GM21360 (cell line): ENCODE data around the gene DNAH8.

ENCODE experiments used
- ATAC-seq: cut with Tn5 transposase; IDR thresholded peaks from one replicate; pipeline ENCODE4 v1.9.1; 2021; ENCODE audit warnings: mild to moderate bottlenecking, moderate library complexity; ENCODE audit not compliant: unreplicated experiment

The DNAH8 gene

DNA sequence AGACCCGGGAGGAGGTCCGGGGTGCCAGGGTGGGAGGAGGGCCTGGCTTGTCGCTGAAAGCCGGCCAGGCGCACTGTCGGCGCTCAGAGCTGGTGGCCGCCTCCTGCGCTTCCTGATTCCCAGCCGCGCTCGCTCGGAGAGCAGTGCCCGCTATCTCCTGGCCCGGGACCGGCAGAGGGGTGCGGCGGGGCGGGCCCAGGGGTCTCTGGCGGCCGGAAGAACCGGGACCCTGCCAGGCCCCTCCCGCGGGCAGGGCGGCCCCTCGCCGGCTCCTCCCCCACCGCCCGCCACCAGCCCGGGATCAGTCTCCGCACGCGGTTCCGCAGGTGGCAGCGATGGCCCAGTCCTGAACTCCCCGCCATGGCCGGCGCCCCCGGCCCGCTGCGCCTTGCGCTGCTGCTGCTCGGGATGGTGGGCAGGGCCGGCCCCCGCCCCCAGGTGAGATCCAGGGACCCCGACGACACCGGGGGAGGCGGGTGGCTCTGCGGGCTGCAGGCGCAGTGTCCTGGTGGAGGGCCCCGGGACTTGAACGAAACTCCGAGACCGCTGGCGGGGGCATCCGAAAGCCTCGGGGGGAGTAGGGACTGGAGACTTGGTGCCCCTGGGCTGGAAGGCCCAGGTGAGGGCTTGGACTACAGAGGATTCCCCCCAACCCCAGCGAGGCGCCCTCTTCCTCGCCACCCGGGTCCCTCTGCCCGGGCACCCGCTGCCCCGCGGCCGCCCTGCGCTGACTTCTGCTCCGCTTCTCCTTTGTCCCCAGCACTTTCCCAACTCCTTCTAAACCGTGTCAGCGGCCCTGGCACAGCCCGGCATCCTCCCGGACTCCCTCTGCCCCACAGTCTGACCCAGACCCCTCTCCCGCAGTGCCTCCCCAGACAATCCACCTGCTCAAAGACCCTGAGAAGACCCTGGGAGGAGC is 333.6 kb downstream of the DNAH8 start, which contains the start of gene GLP1R:
TSS of gene GLP1R (plus strand) at position 301 of the 919 bp plus-strand sequence. CDS start at position 361, 60 bp downstream.
- no peak for ATAC-seq

DNA sequence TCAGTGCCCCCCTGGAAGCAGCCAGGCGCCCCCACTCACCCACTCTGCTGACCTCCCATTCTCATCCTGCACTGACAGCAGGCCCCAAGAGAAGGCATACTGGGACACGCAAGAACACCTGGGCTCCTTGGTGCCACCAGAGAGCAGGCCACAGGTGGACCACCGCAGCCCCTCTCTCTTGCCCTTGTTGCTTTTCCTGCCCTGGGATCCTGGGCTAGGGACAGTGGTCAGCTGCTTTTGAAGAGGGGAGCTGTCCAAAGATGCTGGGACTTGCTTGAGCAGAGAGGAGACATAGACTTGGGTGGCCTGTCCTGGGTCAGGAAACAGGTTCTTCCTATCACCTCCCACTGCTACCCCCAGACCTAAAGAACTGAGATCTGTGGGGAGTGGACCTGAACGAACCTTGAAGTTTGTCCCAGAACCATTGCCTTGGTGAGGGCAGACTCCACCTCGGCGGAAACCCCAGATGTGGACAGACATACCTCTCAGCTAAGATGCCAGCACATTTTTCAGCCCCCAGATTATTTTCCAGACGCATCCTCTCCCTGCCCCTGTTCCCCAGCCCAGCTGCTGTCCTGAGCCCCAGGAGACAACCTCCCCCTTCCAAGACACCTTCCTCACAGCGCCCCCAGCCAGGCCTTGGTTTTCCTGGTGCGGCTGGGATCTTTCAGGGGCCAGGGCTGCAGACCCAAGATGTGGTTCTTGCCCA is 334.6 kb downstream of the DNAH8 start:
- no peak for ATAC-seq

DNA sequence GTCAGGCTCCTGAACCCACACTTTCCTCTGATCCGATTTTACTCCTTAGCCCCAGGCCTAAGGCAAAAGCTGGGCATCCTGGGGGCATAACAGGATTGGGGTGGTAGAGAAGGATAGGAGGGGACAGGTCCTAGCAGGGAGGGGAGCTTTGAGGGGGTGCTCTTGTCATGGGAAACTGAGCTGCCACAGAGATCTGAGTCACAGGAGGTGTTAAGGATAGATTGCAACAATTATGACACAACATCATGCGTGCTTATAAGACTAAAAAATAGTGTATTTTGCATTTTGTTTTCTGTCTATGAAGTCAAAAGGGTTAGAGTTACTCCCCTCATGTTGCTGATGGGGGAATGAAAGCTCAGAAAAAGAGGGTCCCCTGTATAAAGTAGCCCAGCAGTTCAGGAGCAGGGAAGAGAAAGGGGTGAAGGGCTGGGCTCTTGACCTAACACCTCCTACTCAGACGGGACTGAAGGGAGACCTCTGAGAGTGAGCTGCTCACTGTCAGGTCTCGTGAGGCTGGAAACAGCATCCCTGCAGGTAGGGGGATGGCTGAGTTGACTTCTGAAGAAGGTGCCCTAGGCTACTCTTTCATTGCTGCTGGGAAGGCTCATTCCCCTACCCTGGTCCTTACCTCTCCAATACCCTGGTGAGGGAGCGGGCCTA is 335.5 kb downstream of the DNAH8 start:
- ATAC-seq, result no peak

DNA sequence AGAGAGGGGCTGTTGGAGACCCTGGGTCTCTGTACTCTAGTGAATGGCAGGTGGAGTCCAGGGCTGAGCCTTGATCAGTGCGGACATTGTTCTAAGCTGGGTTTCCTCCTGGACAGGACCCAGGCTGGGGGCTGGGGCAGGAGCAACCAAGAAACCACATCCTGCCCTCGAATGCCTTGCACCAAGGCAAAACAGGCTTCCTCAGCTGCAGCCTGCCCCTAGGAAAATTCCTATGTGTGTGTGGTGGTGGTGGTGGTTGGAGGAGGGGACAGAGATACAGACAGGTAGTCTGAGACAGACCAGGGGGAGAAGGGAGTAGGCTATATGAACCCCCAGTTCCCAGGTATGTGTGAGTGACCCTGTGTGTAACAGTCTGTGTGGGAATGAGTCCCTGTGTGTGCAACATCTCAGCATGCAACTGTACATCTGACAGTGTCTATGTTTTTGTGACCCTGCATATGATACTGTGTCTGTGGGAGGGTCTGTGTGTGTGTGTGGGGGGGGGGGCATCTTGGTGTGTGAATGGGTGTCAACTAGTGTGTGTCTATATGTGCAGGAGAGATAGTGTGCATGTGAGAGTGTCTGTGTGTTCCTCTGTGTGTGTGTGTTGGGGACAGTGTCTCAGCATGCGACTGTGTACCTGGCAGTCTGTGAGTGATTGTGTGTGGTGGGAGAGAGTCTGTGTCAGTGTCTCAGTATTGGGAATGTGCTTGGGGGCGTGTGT is 336.4 kb downstream of the DNAH8 start:
- ATAC-seq, result no peak

DNA sequence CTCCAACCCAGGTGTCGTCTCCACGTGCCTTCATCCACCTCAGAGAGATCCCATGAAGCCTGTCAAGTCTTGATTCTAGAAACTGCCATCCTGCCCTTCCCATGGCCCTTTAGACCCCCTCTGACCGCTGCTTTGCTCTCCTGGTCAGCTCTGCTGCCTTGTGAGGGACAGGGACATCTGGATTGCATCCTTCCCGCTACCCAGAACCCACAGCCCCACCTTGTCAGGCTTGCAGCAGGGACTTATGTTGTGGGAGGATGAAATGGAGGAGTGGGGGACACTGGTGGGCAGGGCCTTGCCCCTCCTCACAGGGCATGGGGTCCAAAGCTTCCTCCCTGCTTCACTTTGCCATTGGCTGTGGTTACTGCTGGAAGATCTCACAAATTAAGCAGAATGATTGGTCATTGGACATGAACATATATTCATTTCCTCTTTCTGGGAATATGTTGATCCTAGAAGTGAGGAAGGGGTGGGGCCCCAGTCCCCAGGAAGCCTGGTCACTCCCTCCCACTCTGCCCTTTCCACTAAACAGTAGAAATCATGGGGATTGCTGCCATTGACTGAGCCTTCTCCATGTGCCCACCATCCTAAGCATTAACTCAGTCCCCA is 338.0 kb downstream of the DNAH8 start:
- ATAC-seq, result no peak

DNA sequence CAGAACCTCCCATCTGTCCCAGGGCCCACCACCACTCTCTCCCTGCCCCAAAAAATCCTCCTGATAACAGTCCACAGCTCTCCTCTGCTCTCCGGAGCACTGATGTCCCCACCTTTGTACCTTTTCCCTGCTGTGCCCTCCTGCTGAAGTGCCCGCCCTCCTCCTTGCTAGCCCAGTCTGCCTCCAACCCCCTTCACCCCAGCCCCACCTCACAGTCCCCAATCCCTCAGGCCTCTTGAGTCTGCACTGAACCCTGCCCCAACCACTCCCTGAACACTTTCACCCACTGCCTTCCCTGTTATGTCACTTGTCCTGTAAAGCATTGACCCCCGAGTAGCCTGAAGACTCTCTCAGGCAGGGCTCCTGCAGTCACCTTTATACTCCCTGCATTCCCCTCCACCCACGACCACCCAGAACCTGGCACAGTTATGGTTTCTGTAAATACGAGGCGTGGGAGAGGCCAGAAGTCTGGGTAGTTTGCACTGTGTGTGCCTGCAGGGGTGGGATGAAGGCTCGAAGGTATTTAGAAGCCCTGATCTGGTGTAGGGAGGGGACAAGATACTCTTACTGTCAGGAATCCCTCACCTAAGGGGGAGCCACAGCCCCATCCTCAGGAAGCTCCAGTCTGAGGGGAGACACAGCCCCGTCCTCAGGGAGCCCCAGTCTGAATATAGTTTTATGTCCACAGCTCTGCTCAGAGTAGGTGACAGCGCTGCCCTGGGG is 338.9 kb downstream of the DNAH8 start:
- ATAC-seq, result no peak

DNA sequence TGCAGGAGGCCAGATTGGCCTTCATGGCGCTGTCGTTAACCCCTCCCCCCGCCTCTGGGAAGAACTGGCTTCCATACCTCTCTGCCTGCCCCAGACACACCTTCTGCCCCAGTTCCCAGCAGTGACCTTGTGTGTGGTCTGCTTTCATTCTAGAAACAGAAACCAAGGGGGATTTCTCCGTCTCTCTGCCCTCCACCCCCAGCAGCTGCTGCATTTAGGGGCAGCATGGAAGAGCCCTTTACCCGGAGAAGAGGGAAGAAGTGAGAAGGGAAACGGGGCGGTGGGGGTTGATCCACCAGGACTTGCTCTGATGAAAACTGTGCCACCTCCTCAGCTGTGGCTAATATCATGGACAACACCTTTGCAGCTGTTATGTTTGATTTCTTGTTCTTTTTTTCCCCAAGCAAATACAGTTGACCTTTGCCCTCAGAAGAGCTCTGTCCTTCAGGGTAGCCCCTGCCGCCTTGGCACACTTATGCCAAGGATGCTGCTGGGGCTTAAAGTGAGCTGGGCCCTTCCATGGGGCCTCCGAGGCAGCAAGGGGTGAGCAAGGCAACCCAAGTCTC is 339.5 kb downstream of the DNAH8 start:
- ATAC-seq, result no peak

DNA sequence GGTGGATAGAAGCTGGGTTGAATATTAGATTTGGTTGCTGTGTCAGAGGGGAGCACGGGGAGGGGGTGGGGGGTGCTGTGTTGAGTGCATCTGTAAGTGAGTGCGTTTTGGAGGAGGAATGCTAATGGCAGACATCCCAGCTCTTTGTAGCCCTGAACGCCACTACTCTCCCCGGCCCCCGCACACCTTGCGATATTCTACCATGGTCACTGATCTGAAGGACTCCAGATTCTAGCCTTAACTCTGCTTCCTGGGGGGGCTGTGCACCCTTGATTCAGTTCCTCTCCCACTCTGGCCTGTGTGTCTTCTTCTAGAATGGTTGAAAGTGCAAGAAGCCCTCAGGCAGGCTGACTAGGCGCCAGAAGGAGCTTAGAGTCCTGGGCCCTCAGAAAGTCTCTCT is 340.6 kb downstream of the DNAH8 start:
- ATAC-seq, result no peak

DNA sequence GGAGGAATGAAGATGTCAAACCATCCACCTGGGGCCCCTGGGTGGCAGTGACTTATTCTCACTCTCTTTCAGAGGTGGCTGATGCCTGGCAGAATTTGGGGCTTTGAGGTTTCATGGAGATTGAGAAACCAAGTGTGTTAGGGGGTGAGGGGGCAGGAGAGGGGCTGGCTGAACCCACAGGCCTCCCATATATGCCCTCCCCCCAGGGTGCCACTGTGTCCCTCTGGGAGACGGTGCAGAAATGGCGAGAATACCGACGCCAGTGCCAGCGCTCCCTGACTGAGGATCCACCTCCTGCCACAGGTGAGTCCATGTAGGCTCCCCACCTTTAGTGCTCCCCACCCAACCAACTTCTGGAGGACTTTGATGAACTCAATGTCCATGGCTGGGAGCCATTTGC is 341.1 kb downstream of the DNAH8 start:
- ATAC-seq, result no peak

DNA sequence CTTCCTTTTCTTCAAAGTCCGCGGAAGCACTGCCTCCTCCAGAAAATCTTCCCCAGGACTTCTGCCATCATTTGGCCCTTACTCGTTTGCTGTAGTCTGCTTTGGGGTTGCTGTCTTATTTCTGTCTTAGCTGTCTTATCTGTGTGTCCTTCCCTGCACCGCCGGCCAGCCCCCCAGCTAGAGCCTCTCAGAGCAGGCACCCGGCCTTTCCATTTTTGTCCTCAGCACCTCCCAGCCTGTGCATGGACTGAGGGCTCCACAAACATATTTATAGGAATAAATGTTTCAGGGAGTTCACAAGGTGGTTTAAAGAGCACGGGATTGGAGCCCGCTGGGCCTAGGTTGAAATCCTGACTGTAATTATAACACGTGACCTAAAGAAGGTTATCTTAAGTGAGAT is 341.6 kb downstream of the DNAH8 start:
- ATAC-seq, result no peak

DNA sequence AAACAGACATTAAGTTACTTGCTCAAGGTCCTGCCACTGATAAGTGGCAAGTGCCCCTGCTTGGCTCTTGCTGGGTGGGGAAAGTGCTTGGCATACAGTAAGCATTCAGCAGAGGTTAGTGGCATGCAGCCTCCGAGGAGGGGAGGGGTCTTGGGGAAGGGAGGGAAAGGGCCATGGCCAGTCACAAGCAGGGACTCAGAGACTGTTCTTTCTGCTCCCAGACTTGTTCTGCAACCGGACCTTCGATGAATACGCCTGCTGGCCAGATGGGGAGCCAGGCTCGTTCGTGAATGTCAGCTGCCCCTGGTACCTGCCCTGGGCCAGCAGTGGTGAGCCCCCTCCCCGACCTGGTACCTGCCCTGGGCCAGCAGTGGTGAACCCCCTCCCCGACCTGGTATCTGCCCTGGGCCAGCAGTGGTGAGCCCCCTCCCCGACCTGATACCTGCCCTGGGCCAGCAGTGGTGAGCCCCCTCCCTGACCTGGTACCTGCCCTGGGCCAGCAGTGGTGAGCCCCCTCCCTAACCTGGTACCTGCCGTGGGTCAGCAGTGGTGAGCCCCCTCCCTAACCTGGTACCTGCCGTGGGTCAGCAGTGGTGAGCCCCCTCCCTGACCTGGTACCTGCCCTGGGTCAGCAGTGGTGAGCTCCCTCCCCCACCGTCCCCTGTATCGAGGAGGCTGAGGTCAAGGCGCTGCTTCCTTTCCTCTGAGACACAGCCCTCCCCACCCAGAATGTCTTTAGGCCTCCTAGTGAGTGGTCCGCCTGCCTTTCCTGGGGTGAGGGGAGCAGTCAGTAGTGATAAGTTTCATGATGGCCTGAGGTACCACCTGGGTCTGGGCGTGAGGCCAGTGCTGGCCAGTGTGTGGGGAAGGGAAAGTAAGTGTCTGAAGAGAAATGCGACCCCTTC is 342.4 kb downstream of the DNAH8 start:
- no peak for ATAC-seq

DNA sequence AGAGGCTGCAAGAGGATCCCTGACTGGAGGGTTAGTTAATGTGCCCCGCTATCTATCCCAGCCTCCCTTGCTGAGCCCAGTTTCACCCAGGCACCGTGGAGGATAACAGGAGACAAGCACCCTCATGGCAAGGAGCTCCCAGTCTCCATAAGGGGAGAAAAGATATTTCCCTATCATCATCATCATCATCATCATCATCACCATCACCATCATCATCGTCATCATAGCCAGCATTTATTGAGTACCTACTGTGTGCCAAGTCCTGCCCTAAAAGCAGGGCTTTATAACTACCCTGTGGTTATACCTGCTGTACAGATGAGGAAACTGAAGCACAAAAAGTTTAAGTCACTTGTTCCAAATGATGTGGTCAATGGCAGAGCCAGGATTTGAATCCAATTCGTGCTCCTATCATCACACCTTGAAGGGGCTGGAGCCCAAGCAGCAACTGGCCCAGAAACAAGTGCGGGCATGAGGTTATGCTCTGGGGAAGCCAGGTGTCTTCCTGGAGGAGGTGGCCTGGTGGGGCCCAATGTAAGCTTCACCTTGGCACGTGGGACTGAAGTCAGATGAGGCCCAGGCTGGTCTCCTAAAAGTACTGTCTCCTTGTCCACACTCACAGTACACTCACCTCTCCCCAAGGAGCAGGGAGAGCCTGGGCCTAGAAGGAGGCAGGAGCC is 343.5 kb downstream of the DNAH8 start:
- ATAC-seq, result no peak

DNA sequence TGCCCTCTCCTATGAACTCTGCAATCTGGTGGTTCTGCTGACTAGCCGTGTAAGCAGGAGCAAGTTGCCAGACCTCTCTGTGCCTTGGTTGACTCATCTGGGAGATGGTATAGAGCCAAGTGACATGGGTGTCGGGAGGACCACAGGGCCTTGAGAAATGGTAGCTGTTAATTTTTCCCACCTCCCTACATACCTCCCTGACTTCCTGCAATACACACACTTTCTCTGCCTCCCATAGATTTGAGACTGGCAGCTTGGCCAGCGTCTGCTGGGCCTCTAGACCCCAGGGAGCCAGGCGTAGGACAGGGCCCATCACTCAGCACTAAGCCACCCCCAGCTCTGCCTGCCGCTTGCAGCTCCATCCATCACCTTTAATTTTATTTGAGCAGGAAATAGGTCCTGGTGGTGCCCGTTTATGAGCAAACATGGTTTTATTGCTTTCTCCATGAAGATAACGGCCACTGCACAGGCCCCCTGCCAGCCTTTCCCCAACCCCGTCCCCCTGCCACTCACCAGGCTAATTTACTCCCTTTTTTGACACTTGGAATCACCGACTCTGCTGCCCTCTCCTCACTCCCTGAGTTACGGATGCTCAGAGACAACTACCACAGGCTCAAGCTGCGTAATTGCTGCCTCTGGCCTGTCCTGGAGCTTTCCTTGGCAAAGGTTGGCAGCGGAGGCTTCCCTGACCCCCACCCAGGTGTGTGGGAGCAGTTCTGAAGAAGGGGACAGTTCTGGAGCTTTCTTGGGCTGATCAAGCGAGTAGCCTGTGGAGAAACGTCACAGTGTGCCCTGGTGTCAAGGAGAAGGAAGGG is 344.6 kb downstream of the DNAH8 start:
- ATAC-seq, result no peak

DNA sequence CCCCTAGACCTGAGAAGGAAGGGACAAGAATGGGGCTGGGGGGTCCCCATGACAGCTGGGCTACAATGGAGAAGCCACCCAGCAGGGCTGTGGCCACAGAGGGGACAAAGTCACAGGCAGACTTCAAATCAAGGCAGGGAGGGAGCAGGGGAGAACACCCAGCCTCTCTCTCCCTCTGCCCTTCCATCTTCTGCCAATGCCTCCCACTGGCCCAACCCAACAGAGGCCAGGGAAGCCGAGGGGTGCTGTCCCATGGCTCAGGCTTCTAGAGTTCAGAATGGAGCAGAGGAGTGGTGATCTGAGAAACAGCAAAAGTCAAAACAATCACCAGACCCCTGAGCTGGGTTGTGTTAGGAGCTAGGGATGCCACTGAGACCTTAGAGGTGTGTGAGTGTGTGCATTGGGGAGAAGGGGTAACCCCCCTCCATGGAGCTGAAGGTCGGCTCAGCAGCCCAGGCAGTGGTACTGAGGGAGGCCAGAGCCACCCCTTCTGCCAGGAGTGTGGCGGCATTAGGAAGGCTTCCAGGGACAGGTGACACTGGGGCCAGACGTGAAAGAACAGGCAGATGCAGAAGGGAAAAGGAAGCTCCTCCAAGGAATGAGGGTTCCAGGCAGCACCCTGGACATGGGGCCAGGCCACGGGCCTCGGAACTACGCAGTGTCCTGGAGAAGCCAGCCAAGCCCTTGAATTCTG is 345.5 kb downstream of the DNAH8 start:
- no peak for ATAC-seq

DNA sequence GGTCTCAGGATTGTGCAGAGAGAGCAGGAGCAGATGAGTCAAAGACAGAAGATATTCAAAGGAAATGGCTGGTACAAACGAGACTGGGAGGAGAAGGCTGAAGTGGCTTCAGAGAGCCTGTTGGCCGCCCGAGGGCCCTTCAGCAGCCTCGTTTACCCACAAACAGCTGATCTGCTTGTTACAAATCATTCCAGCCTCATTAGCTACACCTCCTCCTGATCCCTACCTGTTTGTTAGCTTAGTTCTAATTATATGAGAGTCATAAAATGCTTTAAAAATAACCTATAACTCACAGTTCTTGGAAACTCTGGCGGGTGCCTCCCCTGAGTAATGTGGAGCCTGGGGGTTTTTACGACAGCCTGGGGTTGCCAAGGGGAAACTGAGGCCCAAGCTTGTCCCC is 346.1 kb downstream of the DNAH8 start:
- ATAC-seq, result no peak

DNA sequence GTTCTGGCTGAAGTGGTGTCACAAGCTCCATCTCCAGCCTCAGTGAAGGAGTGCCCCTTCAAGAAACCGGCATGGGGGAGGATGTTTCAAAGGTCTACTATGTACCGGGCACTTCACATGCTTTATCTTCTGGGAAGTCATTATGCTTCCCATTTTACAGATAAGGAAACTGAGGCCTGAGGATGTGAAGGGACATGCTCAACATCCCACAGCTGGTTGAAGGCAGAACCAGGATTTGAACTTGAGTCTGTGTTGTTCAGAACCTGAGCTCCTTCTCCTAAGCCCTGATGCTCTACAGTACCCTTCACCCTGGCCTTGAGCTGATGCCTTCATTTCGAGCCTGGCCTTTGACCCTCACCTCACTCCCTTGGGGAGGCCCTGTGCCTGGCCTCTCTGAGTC is 346.5 kb downstream of the DNAH8 start:
- ATAC-seq, result no peak
